Stimulated activated CD4-positive, alpha-beta T cell treated with anti-CD3 and anti-CD28 coated beads, Interleukin-1b, Interleukin-23, amount 100 ng/mL, for 48 hours (primary cell): ENCODE measurements around the gene HOXA4.

Experiments
- DNase-seq: peaks from one replicate; pipeline ENCODE4 v3.0.0-alpha.2; 2020

Gene HOXA4

GRCh38 chr7:27130540-27131389, at the start of gene HOXA4:
TSS of gene HOXA4 (minus strand) at chr7:27130757. CDS start at chr7:27130733, 24 bp downstream.
- peak; percentile 67 for DNase-seq

- peak; percentile 46 for DNase-seq
These were observed 49.2 kb upstream of the HOXA4 start for GRCh38 chr7:27179503-27180430.

GRCh38 chr7:27179030-27179429, 48.5 kb upstream of the HOXA4 start:
- no peak for DNase-seq

- no peak for DNase-seq
These were observed 47.8 kb upstream of the HOXA4 start for GRCh38 chr7:27178366-27178765.

- DNase-seq, result no peak
These were observed 47.3 kb upstream of the HOXA4 start for GRCh38 chr7:27177795-27178320.

GRCh38 chr7:27176962-27177794, 46.6 kb upstream of the HOXA4 start:
- no peak for DNase-seq

GRCh38 chr7:27176524-27176845, 45.9 kb upstream of the HOXA4 start:
- no peak for DNase-seq

GRCh38 chr7:27175626-27176523, 45.3 kb upstream of the HOXA4 start:
- DNase-seq, result no peak

GRCh38 chr7:27174874-27175625, 44.5 kb upstream of the HOXA4 start:
- no peak for DNase-seq

GRCh38 chr7:27173956-27174873, 43.7 kb upstream of the HOXA4 start, which contains the start of gene HOXA10:
TSS of gene HOXA10 (minus strand) at chr7:27174320. CDS start at chr7:27174306, 14 bp downstream.
- no peak for DNase-seq

- no peak for DNase-seq
These were observed 43.0 kb upstream of the HOXA4 start for GRCh38 chr7:27173511-27173955.

- DNase-seq, result no peak
These were observed 42.4 kb upstream of the HOXA4 start for GRCh38 chr7:27172823-27173510.

- no peak for DNase-seq
These were observed 41.8 kb upstream of the HOXA4 start for GRCh38 chr7:27172315-27172774.

GRCh38 chr7:27171637-27172314, 41.2 kb upstream of the HOXA4 start:
- no peak for DNase-seq

GRCh38 chr7:27171325-27171636, 40.7 kb upstream of the HOXA4 start:
- DNase-seq, result no peak

GRCh38 chr7:27170426-27171324, 40.1 kb upstream of the HOXA4 start:
- DNase-seq, result no peak
